T-cell (primary cell): Measurements from ENCODE around the gene RPS6KA2. TPM values are rescaled to one million over a fixed set of nuclear protein-coding genes. Genes with fewer than 3 reads are reported as not detected.

Experiments
- ATAC-seq, 4 experiments: fragments of 200-7000 bp in 3 of 4; fragments of 150-1000 bp in 1 of 4; cut with Tn5 transposase; replicated peaks in 1 of 4; 1 replicate in 3 of 4; 2 replicates in 1 of 4; pipeline ENCODE4 v1.10.0; 2021; ENCODE audit warnings: moderate library complexity in 3 of 4, mild to moderate bottlenecking in 2 of 4, moderate number of reproducible peaks in 1 of 4
- CTCF ChIA-PET, 2 donors: fragments of 300-600 bp; sonication (Branson Sonifier 250); formaldehyde crosslinking; loops; one replicate each; lab custom pipeline; 2022; ENCODE audit warnings: antibody characterized with exemption in 2 of 2; lab: Charles Lee
- POLR2A ChIA-PET, 2 donors: fragments of 300-600 bp; sonication (Branson Sonifier 250); formaldehyde crosslinking; loops; one replicate each; lab custom pipeline; 2022; ENCODE audit warnings: antibody characterized with exemption in 2 of 2; lab: Charles Lee
- DNase-seq, 35 experiments: peaks; one replicate each; pipeline versions ENCODE4 v3.0.0 to v3.0.0-alpha.2; 2013 to 2023
- H3K27ac ChIP-seq: one replicate; pipeline ENCODE4 v1.5.1; 2013; ENCODE audit warnings: low read length
- H3K27me3 ChIP-seq, 2 experiments: replicated peaks in 1 of 2; 1 replicate in 1 of 2; 2 replicates in 1 of 2; pipeline versions ENCODE4 v1.6.1 to v1.7.0; 2013; ENCODE audit warnings: low read length in 1 of 2, mixed read lengths in 1 of 2; ENCODE audit not compliant: control insufficient read depth in 2 of 2, insufficient read depth in 2 of 2; ENCODE audit errors: extremely low read depth in 1 of 2
- H3K36me3 ChIP-seq, 2 donors: 1 replicate in 1 of 2; 2 replicates in 1 of 2; pipeline versions ENCODE4 v1.6.1 to v1.7.0; 2013; ENCODE audit warnings: low read length in 1 of 2; ENCODE audit not compliant: control insufficient read depth in 2 of 2, insufficient read depth in 1 of 2; ENCODE audit errors: extremely low read depth in 1 of 2
- H3K4me1 ChIP-seq, 2 experiments: 1 replicate in 1 of 2; 2 replicates in 1 of 2; pipeline versions ENCODE4 v1.6.1 to v1.7.0; 2013; ENCODE audit warnings: low read length in 2 of 2, mixed read lengths in 1 of 2; ENCODE audit not compliant: insufficient read depth in 2 of 2, control insufficient read depth in 1 of 2; ENCODE audit errors: extremely low read depth in 1 of 2
- H3K4me3 ChIP-seq, 2 donors: 1 replicate in 1 of 2; 2 replicates in 1 of 2; pipeline versions ENCODE4 v1.5.1 to v1.7.0; 2013; ENCODE audit warnings: mild to moderate bottlenecking in 2 of 2, low read length in 1 of 2, moderate library complexity in 1 of 2; ENCODE audit not compliant: control insufficient read depth in 1 of 2; ENCODE audit errors: extremely low read depth in 1 of 2
- H3K9me3 ChIP-seq: 2 replicates; pipeline ENCODE4 v1.7.0; 2013
- H3K27ac Mint-ChIP-seq, 2 donors: one replicate each; pipeline ENCODE4 v1.8.0; 2020 to 2021; ENCODE audit warnings: mild to moderate bottlenecking in 2 of 2, mixed read lengths in 2 of 2
- H3K27me3 Mint-ChIP-seq, 2 donors: one replicate each; pipeline ENCODE4 v1.8.0; 2021 to 2022; ENCODE audit warnings: mixed read lengths in 2 of 2
- H3K36me3 Mint-ChIP-seq: one replicate; pipeline ENCODE4 v1.8.0; 2021; ENCODE audit warnings: mixed read lengths
- H3K4me1 Mint-ChIP-seq, 3 donors: one replicate each; pipeline ENCODE4 v1.8.0; 2020 to 2022; ENCODE audit warnings: mixed read lengths in 3 of 3, mild to moderate bottlenecking in 1 of 3
- H3K4me3 Mint-ChIP-seq, 3 donors: one replicate each; pipeline ENCODE4 v1.8.0; 2020 to 2022; ENCODE audit warnings: mild to moderate bottlenecking in 3 of 3, mixed read lengths in 3 of 3, moderate library complexity in 3 of 3
- H3K9me3 Mint-ChIP-seq, 3 donors: one replicate each; pipeline ENCODE4 v1.8.0; 2020 to 2022; ENCODE audit warnings: mixed read lengths in 3 of 3
- WGBS: methylation state at CpG from one replicate; pipeline ENCODE4 v1.1.5; 2013; ENCODE audit warnings: missing lambda C conversion rate; ENCODE audit not compliant: insufficient coverage; 5-methylcytosine and 5-hydroxymethylcytosine counted together
- total RNA-seq, 35 experiments: library from RNA in 6 of 35; stranded (reverse) in 6 of 35; fragments of 120-200 nt in 1 of 35; gene quantifications; one replicate each; pipeline versions ENCODE4 v1.2.1 to v1.2.4 and lab custom pipeline; 2013 to 2026

The RPS6KA2 gene
- total RNA-seq, 5 donors from 2014 or later (not counting 1 experiment from before 2014, with no cell fraction given): 4.1 to 21.5 (median 12.4) TPM

DNA sequence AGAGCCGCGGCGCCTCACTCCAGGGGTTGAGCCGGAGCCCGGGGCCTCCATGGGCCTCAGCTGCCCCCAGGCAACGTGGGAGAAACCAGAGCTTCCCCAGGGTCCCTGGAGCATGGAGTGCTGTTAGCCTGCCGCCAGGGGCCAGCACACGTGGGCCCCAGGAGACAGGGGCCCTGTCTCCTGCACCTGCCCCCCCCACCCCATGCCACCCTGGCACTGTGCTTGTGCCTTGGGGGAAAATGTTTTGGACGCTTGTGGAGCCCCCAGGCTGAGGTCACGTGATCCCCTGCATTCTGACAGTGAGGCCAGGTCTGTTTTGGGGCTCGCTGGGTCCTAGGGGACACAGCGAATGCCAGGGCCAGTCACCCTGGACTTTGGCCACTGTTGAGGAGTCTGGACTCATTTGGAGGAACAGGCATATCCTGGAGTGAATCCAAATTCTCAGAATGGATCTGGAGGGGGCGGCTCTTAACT lies 214.1 kb downstream of the RPS6KA2 start:
- ChIA-PET CTCF (no interaction called here), POLR2A (no interaction called here)
- Mint-ChIP-seq H3K27me3 (no peaks in the 10 kb centered on the region), H3K27ac (peak overlapping the region; percentile 83 to 94), H3K9me3 (peaks cover 4 to 15% (median 12%) of the 10 kb centered on the region in 3 donors), H3K4me3 (peak overlapping the region; percentile 21 to 77 (median 59)), H3K4me1 (peaks cover 84 to 90% (median 89%) of the 10 kb centered on the region in 3 donors), H3K36me3 (peaks cover 20% of the 10 kb centered on the region)
- peaks cover 54 to 74% of the 10 kb centered on the region in 2 experiments for H3K4me1 ChIP-seq
- peak in 1 of 35 experiments; percentile 22 for DNase-seq
- no peaks in the 10 kb centered on the region for H3K9me3 ChIP-seq
- peak overlapping the region in 1 of 2 donors; percentile 35 for H3K4me3 ChIP-seq
- 96% methylated on average over 13 of the region's 13 CpGs for WGBS
- no peaks in the 10 kb centered on the region for H3K36me3 ChIP-seq
- ATAC-seq: no peak
- no peaks in the 10 kb centered on the region for H3K27me3 ChIP-seq
- peak overlapping the region; percentile 21 for H3K27ac ChIP-seq

DNA sequence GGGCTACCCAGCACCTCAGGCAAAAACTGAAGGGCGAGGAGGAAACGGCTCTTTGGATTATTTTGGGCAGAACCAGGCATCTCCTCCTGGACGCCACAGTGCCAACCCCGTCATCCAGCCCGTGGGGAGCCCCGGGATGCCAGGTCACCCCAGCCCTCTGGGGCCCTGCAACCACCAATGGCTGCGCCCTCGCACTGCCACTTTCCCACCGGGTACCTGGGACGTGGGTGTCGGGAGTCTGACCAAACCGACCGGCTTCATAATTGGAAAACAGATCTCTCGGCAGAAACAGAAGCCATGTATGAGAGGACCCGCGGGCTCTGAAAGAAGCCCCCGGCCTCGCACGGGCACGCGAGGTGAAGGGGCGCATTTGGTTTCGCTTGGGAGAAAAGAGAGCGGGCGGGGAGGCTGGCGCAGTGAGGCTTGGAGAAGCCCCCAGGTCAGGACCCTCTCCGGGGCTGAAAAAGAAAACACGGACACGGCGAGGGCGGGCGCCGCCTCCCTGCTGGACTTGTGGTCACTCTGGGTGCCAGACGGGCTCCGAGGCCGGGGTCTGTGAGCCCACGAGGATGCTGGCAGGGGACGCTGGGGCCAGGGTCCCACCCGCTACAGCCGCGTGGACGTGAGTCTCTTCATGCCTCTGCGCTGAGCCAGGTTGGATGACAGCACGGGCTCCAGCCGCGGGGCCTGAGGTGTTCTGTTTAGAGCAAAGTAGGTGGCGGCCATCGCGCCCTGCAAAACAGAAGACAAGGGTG lies 214.7 kb downstream of the RPS6KA2 start:
- H3K4me3 ChIP-seq: peak overlapping the region; percentile 21 to 56
- no peaks in the 10 kb centered on the region for H3K27me3 ChIP-seq
- DNase-seq: no peak
- peak overlapping the region; percentile 97 for H3K27ac Mint-ChIP-seq
- 91% methylated on average over 48 of the region's 49 CpGs for WGBS
- no peaks in the 10 kb centered on the region for H3K27me3 Mint-ChIP-seq
- ATAC-seq: no peak
- peaks cover 52 to 68% of the 10 kb centered on the region in 2 experiments for H3K4me1 ChIP-seq
- H3K4me3 Mint-ChIP-seq: peak overlapping the region; percentile 69 to 81 (median 73)
- H3K9me3 ChIP-seq: no peaks in the 10 kb centered on the region
- H3K9me3 Mint-ChIP-seq: peaks cover 4 to 15% (median 12%) of the 10 kb centered on the region in 3 donors
- peaks cover 78 to 83% (median 83%) of the 10 kb centered on the region in 3 donors for H3K4me1 Mint-ChIP-seq
- ChIA-PET CTCF (interaction anchor here in 1 of 2 donors (2.4 kb wide), 1 partner anchor 11 kb away, joined by 12 read pairs; no protein-coding TSS in a partner anchor), POLR2A (interaction anchor here in 1 of 2 donors (0.6 kb wide), 1 partner anchor 23 kb away, joined by 3 read pairs; no protein-coding TSS in a partner anchor)
- peaks cover 20% of the 10 kb centered on the region for H3K36me3 Mint-ChIP-seq
- H3K36me3 ChIP-seq: no peaks in the 10 kb centered on the region
- peak overlapping the region; percentile 53 for H3K27ac ChIP-seq

DNA sequence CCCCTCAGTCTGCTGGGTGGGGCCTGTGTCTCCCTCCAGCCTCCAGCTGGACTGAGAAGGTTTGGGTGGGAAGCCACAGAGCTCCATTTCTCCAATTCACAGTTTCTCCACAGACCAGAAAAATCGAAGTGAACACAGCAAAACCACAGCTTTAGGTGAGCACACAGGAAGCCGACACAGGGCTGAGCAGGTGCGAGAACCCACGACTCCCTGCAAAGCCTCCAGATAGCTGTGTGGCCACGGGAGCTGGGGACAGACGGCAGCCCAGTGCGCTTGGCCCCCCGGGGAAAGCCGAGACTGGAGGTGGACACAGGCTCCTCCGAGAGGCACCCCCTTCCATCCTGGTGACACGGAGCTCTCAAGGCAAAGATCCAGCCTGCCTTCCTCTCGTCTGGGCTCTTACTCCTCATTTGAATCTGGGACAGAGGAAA lies 215.3 kb downstream of the RPS6KA2 start:
- DNase-seq: peak in 32 of 35 experiments; percentile 10 to 67 (median 36)
- H3K9me3 Mint-ChIP-seq: peaks cover 1 to 12% (median 7%) of the 10 kb centered on the region in 3 donors
- POLR2A ChIA-PET: interaction anchor here (0.6 to 1.1 kb wide), 2 partner anchors 24 to 77 kb away, joined by 3 read pairs; no protein-coding TSS in a partner anchor
- Histone ChIP-seq H3K4me3 (peak overlapping the region; percentile 21 to 56), H3K36me3 (no peaks in the 10 kb centered on the region), H3K9me3 (no peaks in the 10 kb centered on the region), H3K4me1 (peaks cover 49 to 62% of the 10 kb centered on the region in 2 experiments), H3K27ac (peak overlapping the region; percentile 53), H3K27me3 (no peaks in the 10 kb centered on the region)
- peaks cover 16% of the 10 kb centered on the region for H3K36me3 Mint-ChIP-seq
- H3K27me3 Mint-ChIP-seq: no peaks in the 10 kb centered on the region
- WGBS: 4% methylated on average over 10 of the region's 12 CpGs
- peak overlapping the region; percentile 97 for H3K27ac Mint-ChIP-seq
- CTCF ChIA-PET: interaction anchor here (2.0 to 2.4 kb wide), 2 partner anchors 11 to 12 kb away, joined by 9 to 12 read pairs; no protein-coding TSS in a partner anchor
- H3K4me1 Mint-ChIP-seq: peaks cover 72 to 77% (median 77%) of the 10 kb centered on the region in 3 donors
- ATAC-seq: peak; percentile 75 to 80 (median 78)
- H3K4me3 Mint-ChIP-seq: peak overlapping the region; percentile 69 to 81 (median 73)

DNA sequence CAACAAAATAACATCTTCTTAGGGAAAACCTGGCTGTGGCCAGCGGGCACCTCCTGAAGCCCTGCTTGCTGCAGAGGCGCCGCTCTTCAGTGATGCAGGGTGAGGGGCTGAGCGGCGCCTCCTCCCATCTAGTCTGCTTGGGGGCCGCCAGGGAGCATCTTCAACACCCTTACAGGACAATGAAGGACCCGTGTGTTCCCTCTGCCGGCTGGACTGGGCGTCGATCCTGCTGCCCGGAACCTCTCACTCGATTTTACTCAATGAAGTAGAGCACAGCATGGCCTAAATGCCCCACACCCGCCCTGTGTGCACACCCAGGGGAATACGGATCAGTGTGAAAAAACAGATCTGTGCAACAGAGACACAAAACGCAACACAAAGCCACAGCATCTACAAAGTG lies 215.8 kb downstream of the RPS6KA2 start:
- Histone ChIP-seq H3K27me3 (no peaks in the 10 kb centered on the region), H3K4me3 (peak overlapping the region; percentile 21 to 56), H3K4me1 (peaks cover 44 to 57% of the 10 kb centered on the region in 2 experiments), H3K36me3 (no peaks in the 10 kb centered on the region), H3K9me3 (no peaks in the 10 kb centered on the region), H3K27ac (peak overlapping the region; percentile 53)
- H3K36me3 Mint-ChIP-seq: peaks cover 11% of the 10 kb centered on the region
- peak overlapping the region; percentile 69 to 81 (median 73) for H3K4me3 Mint-ChIP-seq
- CTCF ChIA-PET: interaction anchor here (0.6 to 2.4 kb wide), 3 partner anchors 10 to 12 kb away, joined by 3 to 12 read pairs (median 9); no protein-coding TSS in a partner anchor
- H3K9me3 Mint-ChIP-seq: peaks cover 0 to 7% (median 3%) of the 10 kb centered on the region in 3 donors
- H3K27me3 Mint-ChIP-seq: no peaks in the 10 kb centered on the region
- DNase-seq: peak in 3 of 35 experiments; percentile 12 to 35 (median 19)
- peak; percentile 19 to 45 (median 37) for ATAC-seq
- H3K4me1 Mint-ChIP-seq: peaks cover 68 to 73% (median 72%) of the 10 kb centered on the region in 3 donors
- peak overlapping the region; percentile 97 for H3K27ac Mint-ChIP-seq
- POLR2A ChIA-PET: interaction anchor here in 1 of 2 donors (1.1 kb wide), 1 partner anchor 77 kb away, joined by 3 read pairs; no protein-coding TSS in a partner anchor
- 32% methylated on average over 10 of the region's 15 CpGs for WGBS

DNA sequence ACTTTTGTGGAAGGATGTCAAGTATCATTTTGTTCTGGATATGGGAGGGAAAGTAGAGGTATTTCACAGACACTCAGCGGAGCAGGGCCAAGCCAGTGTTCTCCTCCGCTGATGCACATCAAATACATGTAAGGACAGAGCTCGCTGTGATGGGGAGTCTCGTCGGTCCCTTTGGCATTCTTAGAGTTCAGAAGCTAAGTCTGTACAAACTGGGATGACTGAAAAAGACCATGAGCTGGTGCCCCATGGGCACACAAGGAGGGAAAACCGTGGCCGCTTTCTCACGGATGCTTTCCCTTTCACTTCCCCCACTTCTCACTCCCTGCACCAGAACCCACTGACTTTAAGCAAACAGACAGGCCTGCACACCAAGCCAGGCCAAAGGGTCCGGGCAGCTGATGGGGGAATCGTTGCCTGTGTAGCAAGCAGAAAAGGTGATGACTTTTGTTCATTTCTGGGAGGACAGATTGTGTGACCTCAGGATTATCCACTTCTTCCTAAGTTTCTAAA lies 216.6 kb downstream of the RPS6KA2 start:
- Histone ChIP-seq H3K4me3 (peak overlapping the region in 1 of 2 donors; percentile 2), H3K36me3 (no peaks in the 10 kb centered on the region)
- peak overlapping the region; percentile 97 for H3K27ac Mint-ChIP-seq

More for the DNA sequence above, 216.6 kb downstream of the RPS6KA2 start:
- H3K9me3 Mint-ChIP-seq: no peaks in the 10 kb centered on the region
- 100% methylated on average over 3 of the region's 10 CpGs for WGBS
- peaks cover 36 to 50% of the 10 kb centered on the region in 2 experiments for H3K4me1 ChIP-seq
- H3K36me3 Mint-ChIP-seq: peaks cover 4% of the 10 kb centered on the region
- H3K27ac ChIP-seq: peak overlapping the region; percentile 53
- H3K4me1 Mint-ChIP-seq: peaks cover 60 to 65% (median 64%) of the 10 kb centered on the region in 3 donors
- H3K9me3 ChIP-seq: no peaks in the 10 kb centered on the region
- peak overlapping the region in 1 of 3 donors; percentile 81 for H3K4me3 Mint-ChIP-seq
- H3K27me3 ChIP-seq: no peaks in the 10 kb centered on the region
- H3K27me3 Mint-ChIP-seq: no peaks in the 10 kb centered on the region
- ATAC-seq (no peak), DNase-seq (no peak)
- CTCF ChIA-PET: interaction anchor here (2.0 to 2.4 kb wide), 2 partner anchors 9 to 11 kb away, joined by 9 to 12 read pairs; no protein-coding TSS in a partner anchor
- POLR2A ChIA-PET: interaction anchor here in 1 of 2 donors (1.1 kb wide), 1 partner anchor 78 kb away, joined by 3 read pairs; no protein-coding TSS in a partner anchor
